Body of pancreas (tissue), 4 donors: ENCODE measurements around the gene PLEKHA6. TPM values are rescaled to one million over a fixed set of nuclear protein-coding genes. Genes with fewer than 3 reads are reported as not detected.

Experiments used
- ATAC-seq: fragments of 150-250 bp; one replicate; pipeline ENCODE4 v1.9.1; 2016
- DNase-seq, 4 donors: peaks; one replicate each; pipeline ENCODE4 v3.0.0-alpha.2; 2019
- H3K27ac ChIP-seq, 4 donors: fragments of 200-600 bp; sonication (generic); 1 replicate in 3 of 4; 2 replicates in 1 of 4; pipeline versions ENCODE4 v1.5.1 to v1.6.1; 2016 to 2019; ENCODE audit warnings: mild to moderate bottlenecking in 1 of 4, mixed read lengths in 1 of 4, moderate library complexity in 1 of 4
- H3K27me3 ChIP-seq, 2 donors: fragments of 200-600 bp; sonication (generic); one replicate each; pipeline ENCODE4 v1.6.0; 2016; ENCODE audit warnings: mild to moderate bottlenecking in 1 of 2
- H3K36me3 ChIP-seq, 2 donors: fragments of 200-600 bp; sonication (generic); replicated peaks in 1 of 2; 2 replicates each; pipeline ENCODE4 v1.5.1; 2016; ENCODE audit warnings: low read depth in 2 of 2; ENCODE audit not compliant: insufficient read depth in 1 of 2
- H3K4me1 ChIP-seq: fragments of 200-600 bp; sonication (generic); one replicate; pipeline ENCODE4 v1.6.0; 2016
- H3K4me3 ChIP-seq, 2 donors: fragments of 200-600 bp; sonication (generic); 1 replicate in 1 of 2; 2 replicates in 1 of 2; pipeline ENCODE4 v1.5.1; 2016 to 2019
- H3K9me3 ChIP-seq, 3 donors: fragments of 200-600 bp; sonication (generic); 1 replicate in 2 of 3; 2 replicates in 1 of 3; pipeline ENCODE4 v1.5.1; 2016
- CTCF ChIP-seq, 7 experiments: fragments of 450-650 bp in 4 of 7; fragments of 200-600 bp in 3 of 7; sonication (generic) in 3 of 7; IDR thresholded peaks; one replicate each; pipeline ENCODE4 v1.5.1; 2016 to 2019; ENCODE audit warnings: antibody characterized with exemption in 7 of 7
- POLR2A ChIP-seq, 3 donors: fragments of 450-650 bp; IDR thresholded peaks; one replicate each; pipeline ENCODE4 v1.6.1; 2016; ENCODE audit warnings: antibody characterized with exemption in 3 of 3, mild to moderate bottlenecking in 2 of 3
- WGBS, 2 donors: methylation state at CpG; one replicate each; pipeline ENCODE4 v1.1.5; 2017; 5-methylcytosine and 5-hydroxymethylcytosine counted together
- intact Hi-C: fragments of 100-400 bp; cut with DNase I; formaldehyde crosslinking; loops from one replicate; pipeline ENCODE4 v1.15.1; 2023
- total RNA-seq, 2 donors: library from RNA; depleted of rRNA; stranded (reverse); fragments of >200 nt; gene quantifications; one replicate each; pipeline ENCODE4 v1.1.0, GENCODE V29; 2016

Gene PLEKHA6
- total RNA-seq, 2 donors from 2014 or later, result 10.9 to 20.4 TPM

- Histone ChIP-seq H3K9me3 (no peaks in the 10 kb centered on the region), H3K4me1 (peaks cover 19% of the 10 kb centered on the region), H3K27me3 (no peaks in the 10 kb centered on the region), H3K36me3 (no peaks in the 10 kb centered on the region), H3K27ac (no peak overlapping the region), H3K4me3 (no peak overlapping the region)
- TF ChIP-seq CTCF (IDR thresholded peaks at IDR 0.05) (no peak), POLR2A (IDR thresholded peaks at IDR 0.05) (no peak)
- DNase-seq, result no peak
- WGBS, 2 donors, result 92 to 96% methylated on average over 5 of the region's 5 CpGs
- ATAC-seq, result no peak
- intact Hi-C loops, result loop anchor here (5.0 kb wide), 1 partner anchor 41 kb away; no protein-coding TSS in a partner anchor
These were observed 156.4 kb downstream of the PLEKHA6 start for GRCh38 chr1:204203206-204203767.

GRCh38 chr1:204202481-204202880 lies 157.2 kb downstream of the PLEKHA6 start:
- no peaks in the 10 kb centered on the region for H3K27me3 ChIP-seq
- no peak for DNase-seq

GRCh38 chr1:204201348-204202040 lies 158.2 kb downstream of the PLEKHA6 start:
- TF ChIP-seq POLR2A (IDR thresholded peaks at IDR 0.05), result no peak
- TF ChIP-seq CTCF (IDR thresholded peaks at IDR 0.05), result no peak
- Histone ChIP-seq H3K36me3 (no peaks in the 10 kb centered on the region), H3K27me3 (no peaks in the 10 kb centered on the region), H3K4me1 (peaks cover 9% of the 10 kb centered on the region), H3K9me3 (no peaks in the 10 kb centered on the region), H3K27ac (no peak overlapping the region), H3K4me3 (no peak overlapping the region)
- intact Hi-C loops, result loop anchor here (5.0 kb wide), 1 partner anchor 39 kb away; no protein-coding TSS in a partner anchor
- 81 to 85% methylated on average over 10 to 12 of the region's 12 CpGs for WGBS, 2 donors
- ATAC-seq (no peak), DNase-seq (no peak)

More at GRCh38 chr1:204202481-204202880, 157.2 kb downstream of the PLEKHA6 start:
- Histone ChIP-seq H3K9me3 (no peaks in the 10 kb centered on the region), H3K4me3 (no peak overlapping the region), H3K4me1 (peaks cover 16% of the 10 kb centered on the region), H3K36me3 (no peaks in the 10 kb centered on the region), H3K27ac (no peak overlapping the region)
- TF ChIP-seq CTCF (IDR thresholded peaks at IDR 0.05) (no peak), POLR2A (IDR thresholded peaks at IDR 0.05) (no peak)
- intact Hi-C loops, result loop anchor here (5.0 kb wide), 1 partner anchor 40 kb away; no protein-coding TSS in a partner anchor
- WGBS, 2 donors, result 79 to 98% methylated on average over 4 of the region's 4 CpGs
- no peak for ATAC-seq

GRCh38 chr1:204199579-204199978 lies 160.2 kb downstream of the PLEKHA6 start:
- ATAC-seq (no peak), DNase-seq (no peak)
- no peaks in the 10 kb centered on the region for H3K36me3 ChIP-seq
- no peaks in the 10 kb centered on the region for H3K27me3 ChIP-seq
- TF ChIP-seq POLR2A (IDR thresholded peaks at IDR 0.05) (no peak), CTCF (IDR thresholded peaks at IDR 0.05) (no peak)
- 67 to 85% methylated on average over 9 of the region's 9 CpGs for WGBS, 2 donors
- H3K4me1 ChIP-seq, result peaks cover 9% of the 10 kb centered on the region
- no peak overlapping the region for H3K27ac ChIP-seq
- no peaks in the 10 kb centered on the region for H3K9me3 ChIP-seq
- intact Hi-C loops, result no loop called here
- H3K4me3 ChIP-seq, result no peak overlapping the region
